Stimulated activated naive CD4-positive, alpha-beta T cell treated with Interleukin-2 at 50 U/mL for 16 hours (primary cell): Measurements from ENCODE around the gene TFF3.

ENCODE experiments used
- DNase-seq: peaks from one replicate; lab custom pipeline; 2025; lab: John Stamatoyannopoulos, UW

TFF3 gene, protein sequence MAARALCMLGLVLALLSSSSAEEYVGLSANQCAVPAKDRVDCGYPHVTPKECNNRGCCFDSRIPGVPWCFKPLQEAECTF

DNA sequence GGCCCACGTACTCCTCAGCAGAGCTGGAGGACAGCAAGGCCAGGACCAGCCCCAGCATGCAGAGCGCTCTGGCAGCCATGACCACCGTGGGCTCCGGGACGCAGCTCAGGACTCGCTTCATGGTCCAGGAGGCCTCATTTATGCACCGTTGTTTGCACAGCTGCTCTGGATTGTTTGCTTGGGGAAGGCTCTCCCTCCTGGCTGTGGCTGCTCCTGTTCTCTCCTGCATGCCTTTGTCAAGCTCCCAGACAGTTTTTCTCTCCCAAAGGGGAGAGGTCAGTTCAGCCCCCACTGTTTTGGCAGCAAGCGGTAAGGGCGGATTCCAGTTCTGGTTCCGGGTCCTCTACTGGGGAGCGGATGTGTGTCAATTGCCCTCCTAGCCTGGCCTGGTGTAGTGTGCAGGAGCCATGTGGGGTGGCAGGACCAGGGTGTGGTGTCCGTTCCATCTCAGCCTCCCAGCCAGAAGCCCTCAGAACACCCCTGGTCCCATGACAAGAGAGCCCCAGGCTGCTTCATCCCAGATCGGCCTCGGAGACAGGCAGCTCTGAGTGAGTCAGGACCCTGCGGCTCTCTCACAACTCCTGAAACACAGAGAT, at the start of gene TFF3:
TSS of gene TFF3 (minus strand) at position 114 of the 596 bp plus-strand sequence. CDS start at position 79, 35 bp downstream.
- DNase-seq = no peak

DNA sequence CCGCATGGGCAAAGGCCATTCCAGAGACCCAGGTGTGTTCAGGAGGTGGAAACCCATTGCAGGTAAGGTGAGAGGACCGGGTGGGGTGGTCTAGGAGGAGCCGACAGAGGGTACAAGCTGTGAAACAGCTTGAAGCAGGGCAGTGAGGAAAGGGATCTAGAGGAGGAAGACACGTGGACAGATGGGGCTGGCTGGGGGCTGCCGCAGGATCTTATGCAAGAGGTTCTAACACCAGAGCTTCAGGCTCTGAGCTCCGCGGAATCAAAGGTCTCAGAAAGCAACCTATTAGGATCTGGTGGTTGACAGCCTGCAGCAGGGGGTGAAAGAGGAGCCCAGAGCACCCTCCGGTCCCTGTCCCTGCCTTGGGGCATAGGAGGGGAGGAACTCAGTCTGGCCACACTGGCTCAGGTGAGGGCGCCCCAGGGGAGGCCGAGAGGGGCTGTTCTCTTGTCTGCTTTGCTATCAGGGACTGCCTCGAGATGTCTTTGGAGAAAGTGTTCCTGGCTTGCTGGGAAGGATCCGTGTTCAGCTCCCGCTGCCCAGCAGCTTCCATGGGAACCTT, 49.2 kb upstream of the TFF3 start:
- no peak for DNase-seq

DNA sequence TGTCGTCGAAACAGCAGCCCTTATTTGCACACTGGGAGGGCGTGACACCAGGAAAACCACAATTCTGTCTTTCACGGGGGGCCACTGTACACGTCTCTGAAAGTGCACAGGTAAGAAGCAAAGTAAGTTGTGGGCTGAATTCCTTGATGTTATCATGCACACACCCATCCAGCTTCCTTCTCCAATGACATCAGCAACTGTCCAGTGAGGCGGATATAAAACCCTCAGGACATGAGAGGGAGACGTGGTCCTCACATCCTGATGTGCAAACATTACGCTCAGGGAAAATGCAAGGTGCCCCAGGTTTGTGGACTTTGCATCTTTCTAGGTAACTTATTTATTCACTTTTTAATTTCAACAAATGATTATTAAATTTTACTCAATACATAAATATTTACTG, 48.1 kb upstream of the TFF3 start:
- DNase-seq = no peak

DNA sequence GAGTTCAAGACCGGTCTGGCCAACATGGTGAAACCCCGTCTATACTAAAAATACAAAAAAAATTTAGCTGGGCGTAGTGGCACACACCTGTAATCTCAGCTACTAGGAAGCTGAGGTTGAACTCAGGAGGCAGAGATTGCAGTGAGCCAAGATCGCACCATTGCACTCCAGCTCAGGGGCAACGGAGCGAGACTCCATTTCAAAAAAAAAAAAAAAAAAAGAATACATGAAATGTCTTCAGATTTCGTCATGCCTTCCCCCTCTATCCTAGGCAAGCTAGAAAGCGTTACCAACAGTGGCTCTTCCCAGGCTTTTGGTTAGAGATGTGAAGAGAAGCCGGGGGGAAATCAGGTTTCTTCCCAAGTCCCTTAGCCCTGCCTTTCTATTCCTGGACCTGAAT, 47.5 kb upstream of the TFF3 start:
- DNase-seq = no peak

DNA sequence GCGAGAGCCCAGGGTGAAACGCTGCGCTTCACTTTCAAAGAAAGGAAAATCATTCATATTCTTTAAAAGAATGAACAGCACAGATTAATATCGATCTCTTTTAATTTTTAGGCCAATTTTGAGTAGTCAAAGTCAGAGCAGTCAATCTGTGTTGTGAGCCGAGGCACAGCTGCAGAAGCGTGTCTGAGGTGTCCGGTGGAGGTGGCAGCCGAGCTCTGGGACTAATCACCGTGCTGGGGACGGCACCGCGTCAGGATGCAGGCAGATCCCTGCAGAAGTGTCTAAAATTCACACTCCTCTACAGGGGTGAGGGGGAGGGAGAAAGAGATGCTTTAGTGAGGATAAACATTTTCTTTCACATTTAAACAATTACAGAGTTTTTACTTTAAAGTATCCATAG, 47.0 kb upstream of the TFF3 start:
- DNase-seq = no peak

DNA sequence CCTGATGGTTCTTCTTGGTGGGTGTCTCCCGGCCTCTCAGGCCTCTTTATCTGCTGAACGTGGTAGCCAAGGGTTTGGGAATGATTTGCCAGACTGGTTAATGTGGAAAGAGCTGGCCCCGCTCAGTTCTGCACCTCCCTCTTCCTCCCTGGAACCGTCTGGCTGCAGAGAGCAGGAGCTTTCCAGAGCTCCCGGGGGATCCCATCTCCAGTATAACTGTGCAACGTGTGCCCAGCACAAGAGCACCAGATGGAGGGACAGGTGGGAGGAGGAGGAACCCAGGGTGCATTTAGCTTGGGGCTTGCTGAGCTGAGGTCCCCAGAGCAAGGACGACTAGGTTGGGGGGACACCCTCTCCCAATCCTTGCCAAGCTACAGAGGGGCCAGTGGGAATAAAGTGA, 46.1 kb upstream of the TFF3 start:
- no peak for DNase-seq

DNA sequence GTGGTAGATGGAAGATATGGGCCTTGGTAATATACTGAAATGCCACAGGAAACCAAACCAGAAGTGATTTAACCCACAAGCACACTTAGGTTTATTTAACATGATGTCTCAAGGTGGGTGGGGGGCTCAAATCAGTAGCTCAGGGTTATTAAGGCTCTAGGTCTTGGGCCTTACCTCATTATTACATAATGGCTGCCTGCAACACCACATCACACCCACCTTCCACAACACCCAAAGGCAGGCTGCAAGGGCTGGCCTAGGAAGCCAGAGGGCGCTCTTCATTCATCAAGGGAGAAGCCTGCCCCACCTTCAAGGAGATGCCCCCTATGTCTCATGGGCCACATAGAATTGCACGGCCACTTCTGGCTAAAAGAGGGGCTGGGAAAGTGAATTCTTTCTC, 45.1 kb upstream of the TFF3 start:
- peak; percentile 7 for DNase-seq

DNA sequence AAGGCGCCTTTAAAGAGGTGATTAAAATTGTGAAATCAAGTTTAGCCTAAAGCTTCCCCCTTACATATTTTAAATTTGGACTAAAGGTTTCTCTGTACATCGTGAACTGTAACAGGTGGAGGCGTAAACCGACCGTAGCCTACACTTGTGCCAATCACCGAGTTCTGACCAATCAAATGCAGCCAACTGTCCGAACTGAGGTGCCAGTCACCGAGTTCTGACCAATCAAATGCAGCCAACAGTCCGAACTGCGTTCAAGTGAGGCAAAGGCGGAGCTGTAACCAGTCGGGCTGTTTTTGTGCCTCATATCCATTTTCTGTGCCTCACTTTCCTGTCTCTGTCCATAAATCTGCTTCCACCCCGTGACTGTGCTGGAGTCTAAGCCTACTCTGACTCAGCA, 43.7 kb upstream of the TFF3 start:
- DNase-seq = no peak

DNA sequence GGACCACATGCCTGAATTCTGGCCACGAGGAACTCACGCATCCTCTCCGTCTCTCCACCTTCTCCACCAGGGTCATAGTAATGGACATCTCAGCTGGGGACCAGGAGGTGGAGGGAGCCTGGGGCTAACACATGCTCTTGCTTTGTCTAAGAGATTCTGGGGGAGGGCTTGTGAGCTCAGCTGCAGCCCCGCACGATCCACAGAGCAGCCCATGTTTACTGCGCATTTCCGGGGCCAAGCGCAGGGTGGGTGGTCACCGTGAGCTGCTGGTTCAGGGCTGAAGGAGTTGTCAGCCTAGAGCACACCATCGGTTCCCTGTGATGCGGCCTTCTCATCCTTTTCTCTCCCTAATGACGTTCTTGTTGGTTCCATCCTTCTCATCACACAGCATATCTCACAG, 43.1 kb upstream of the TFF3 start:
- DNase-seq = no peak

DNA sequence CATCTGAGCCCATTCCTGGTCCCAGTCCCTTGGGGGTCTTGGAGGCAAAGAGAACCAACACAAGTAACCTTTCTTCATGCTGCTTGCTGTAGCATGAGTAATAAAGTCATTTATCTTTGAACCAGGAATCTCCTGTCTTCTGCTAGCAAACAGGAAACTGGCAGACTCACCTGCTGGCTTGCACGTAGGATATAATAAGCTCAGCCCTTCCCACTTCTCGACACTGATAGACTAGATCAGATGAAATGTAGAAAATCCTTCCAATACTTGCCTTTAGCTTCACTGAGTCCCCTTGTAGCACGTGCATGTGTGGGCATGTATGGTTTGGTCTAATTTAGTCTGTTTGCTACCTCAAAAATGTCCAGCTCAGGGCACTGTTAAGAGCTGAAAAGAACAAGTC, 42.1 kb upstream of the TFF3 start:
- no peak for DNase-seq

DNA sequence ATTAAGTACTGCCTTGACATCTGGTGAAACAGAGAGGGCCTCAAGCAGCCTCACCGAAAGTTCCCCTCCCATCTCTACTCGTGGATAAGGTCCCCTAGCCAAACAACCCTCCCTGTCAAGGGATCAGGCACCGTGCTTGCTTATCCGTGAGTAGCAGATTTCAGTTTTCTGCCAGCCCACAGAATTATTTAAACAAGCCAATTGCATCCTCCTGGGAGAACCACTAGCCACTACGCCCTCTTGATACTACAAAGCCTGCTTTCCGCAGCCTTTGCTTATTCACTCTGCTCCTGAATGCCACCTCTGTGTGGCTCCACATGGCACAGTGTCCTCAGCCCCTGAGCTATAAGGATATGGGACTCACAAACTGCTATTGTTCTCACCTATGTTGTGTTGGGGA, 41.4 kb upstream of the TFF3 start:
- DNase-seq = no peak

DNA sequence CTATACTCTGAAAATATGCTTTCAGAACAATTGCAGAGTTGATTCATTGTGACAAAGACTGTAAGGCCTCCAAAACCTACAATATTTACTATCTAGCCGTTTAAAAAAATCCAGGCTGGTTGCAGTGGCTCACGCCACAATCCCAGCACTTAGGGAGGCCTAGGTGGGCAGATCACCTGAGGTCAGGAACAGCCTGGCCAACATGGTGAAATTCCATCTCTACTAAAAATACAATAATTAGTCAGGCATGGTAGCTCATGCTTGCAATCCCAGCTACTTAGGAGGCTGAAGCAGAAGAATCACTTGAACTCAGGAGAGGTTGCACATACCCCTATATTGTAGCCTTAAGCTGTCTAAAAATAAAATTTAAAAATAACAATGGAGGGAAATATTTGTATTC, 40.8 kb upstream of the TFF3 start:
- DNase-seq = no peak

DNA sequence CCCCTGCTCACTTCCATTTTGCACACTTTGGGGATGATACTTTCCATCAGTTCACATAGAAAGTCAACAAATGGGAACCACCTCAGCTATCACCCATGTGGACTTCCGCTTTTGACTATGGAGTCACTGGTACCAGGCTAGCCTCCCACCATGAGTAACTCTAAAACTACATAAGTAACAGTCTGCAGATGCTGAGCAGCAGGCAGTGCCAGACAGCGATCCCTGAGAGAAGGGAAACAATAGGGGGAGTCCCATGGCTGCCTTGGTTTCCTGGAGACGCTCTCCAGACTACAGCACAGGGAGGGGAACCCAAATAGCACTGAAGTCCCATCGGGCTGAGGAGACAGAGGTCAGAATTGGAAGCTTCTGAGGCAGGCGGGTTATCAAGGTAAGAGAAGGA, 38.4 kb upstream of the TFF3 start:
- DNase-seq = no peak

DNA sequence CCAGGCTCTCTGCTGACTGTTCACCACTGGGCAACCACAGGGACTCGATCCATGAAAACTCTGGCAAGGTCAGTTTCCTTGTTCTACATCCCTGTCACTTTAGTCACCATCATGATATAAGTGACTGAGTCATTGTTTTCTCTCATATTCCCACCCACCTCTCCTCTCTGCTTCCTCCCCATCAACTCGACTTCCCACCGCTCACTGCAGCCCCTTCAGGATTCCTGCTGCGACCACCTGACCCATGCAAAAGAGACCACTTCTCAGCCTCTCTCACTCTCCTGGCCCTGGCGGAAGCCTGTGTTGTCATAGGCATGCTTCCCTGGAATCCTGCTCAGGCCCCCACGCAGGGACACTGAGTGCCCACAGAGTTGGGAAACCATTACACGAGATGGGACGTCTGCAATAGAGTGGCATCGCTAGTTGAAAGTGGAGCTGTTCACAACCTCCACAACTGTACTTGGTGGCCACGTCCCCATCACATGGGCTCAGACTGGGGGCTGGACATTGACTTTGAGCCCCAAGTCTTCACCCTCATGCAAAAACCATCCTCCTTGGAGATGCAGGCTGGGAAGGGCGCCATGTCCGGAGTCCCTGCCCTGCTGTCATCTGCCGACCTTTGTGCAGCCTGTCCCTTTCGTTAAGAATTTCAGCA, 37.4 kb upstream of the TFF3 start:
- DNase-seq = no peak

DNA sequence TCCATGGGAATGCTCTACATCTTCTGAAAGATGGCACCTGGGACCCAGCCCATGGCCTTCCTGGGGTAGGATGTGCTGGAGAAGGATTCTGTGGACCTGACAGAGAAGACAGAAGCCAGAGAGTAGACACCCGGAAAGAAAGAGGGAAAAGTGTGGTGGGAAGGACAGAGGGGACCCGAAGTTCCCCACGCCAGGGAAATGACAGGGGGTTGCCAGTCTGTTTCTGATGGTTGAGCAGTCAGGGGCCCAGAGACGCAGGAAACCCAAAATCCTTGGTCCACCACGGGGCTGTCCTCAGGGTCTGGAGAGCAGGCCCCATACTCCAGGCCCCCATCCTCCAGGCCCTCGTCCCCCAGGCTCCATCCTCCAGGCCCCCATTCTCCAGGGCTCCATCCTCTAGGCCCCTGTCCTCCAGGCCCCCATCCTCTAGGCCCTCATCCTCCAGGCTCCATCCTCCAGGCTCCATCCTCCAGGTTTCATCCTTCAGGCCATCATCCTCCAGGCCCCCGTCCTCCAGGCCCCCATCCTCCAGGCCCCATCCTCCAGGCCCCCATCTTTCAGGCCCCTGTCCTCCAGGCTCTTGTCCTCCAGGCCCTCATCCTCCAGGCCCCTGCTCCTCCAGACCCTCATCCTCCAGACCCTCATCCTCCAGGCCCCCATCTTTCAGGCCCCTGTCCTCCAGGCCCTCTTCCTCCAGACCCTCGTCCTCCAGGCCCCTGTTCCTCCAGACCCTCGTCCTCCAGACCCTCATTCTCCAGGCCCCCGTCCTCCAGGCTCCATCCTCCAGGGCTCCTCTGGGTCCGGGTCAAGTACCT, 36.6 kb upstream of the TFF3 start:
- DNase-seq = no peak

DNA sequence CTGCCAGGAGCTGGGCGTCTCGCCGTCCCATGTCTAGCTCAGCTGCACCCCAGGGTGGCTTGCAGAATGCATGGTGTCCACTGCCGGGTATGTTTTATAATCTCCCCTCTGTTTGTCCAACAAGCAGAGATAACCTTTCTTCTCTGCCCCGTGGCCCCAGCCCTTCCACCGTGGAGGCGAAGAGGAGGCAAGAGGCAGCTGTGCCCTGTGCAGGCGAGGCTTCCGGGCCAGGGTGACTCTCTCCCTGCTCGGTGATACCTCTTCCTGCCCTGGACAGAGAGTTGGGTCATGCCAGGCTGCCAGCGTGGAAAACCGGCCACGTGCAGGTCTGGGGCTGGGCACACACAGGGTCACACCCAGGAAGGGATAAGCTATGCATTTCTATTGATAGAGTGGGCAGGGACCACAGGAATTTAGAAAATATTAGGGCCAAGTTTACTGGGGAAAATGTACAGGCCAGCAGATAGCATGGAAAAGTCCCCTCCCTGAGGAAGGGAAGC, 35.8 kb upstream of the TFF3 start, which contains the start of gene TFF2:
TSS of gene TFF2 (minus strand) at position 68 of the 500 bp plus-strand sequence. CDS start at position 31, 37 bp downstream.
- DNase-seq = no peak

DNA sequence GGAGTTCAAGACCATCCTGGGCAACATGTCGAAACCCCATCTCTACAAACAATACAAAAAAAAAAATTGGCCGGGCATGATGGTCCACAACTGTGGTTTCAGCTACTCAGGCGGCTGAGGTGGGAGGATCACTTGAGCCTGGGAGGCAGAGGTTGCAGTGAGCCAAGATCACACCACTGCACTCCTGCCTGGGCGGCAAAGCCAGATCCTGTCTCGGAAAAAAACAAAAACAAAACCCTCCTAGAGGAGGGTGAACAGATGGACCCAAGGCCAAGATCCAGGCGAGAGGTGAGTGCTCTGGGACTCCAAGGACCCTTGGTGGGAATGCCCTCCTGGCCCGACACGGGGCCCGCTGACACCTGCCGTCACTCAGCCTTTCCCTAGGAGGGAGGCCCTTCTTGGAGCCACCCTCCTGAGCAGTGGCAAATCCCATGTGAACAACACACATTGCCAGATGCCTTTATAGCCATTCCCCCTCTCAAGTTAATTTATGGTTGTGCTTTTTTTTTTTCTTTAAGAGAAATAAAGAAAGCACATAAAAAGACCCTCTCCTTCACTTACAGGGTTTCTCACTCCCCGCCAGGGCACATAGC, 35.2 kb upstream of the TFF3 start:
- DNase-seq = no peak

DNA sequence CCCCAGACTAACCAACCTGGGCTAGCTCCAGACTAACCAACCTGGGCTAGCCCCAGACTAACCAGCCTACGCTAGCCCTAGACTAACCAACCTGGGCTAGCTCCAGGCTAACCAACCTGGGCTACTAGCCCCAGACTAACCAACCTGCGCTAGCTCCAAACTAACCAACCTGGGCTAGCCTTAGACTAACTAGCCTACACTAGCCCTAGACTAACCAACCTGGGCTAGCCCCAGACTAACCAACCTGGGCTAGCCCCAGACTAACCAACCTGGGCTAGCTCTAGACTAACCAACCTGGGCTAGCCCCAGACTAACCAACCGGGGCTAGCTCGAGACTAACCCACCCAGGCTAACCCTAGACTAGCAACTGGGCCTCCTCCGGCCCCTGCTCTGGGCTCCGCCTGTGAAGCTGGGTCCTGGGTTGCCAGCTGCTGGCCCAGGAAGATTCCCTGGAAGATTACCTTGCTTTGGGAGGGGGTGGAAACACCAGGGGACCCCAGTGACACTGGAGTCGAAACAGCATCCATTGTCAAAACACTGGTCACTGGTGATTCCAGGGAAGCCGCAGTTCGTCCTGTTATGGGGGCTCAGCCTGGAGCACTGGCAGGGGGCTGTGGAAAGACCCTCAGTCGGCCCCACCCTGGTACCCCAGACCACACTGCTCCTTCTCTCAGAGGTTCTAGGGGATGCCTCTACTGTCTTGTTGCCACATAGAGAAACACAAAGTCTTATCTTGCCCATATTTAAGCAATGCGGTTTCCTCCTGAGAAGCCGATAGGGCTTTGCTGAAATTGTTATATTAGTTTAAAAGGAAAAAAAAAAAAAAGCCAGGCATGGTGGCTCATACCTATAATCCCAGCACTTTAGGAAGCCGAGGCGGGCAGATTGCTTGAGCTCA, 34.5 kb upstream of the TFF3 start:
- no peak for DNase-seq

DNA sequence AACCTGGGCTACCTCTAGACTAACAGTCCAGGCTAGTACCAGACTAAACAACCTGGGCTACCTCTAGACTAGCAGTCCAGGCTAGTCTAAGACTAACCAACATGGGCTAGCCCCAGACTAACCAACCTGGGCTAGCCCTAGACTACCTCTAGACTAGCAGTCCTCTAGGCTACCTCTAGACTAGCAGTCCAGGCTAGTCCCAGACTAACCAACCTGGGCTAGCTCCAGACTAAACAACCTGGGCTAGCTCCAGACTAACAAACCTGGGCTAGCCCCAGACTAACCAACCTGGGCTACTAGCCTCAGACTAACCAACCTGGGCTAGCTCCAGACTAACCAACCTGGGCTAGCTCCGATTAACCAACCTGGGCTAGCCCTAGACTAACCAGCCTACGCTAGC, 33.6 kb upstream of the TFF3 start:
- DNase-seq = no peak

DNA sequence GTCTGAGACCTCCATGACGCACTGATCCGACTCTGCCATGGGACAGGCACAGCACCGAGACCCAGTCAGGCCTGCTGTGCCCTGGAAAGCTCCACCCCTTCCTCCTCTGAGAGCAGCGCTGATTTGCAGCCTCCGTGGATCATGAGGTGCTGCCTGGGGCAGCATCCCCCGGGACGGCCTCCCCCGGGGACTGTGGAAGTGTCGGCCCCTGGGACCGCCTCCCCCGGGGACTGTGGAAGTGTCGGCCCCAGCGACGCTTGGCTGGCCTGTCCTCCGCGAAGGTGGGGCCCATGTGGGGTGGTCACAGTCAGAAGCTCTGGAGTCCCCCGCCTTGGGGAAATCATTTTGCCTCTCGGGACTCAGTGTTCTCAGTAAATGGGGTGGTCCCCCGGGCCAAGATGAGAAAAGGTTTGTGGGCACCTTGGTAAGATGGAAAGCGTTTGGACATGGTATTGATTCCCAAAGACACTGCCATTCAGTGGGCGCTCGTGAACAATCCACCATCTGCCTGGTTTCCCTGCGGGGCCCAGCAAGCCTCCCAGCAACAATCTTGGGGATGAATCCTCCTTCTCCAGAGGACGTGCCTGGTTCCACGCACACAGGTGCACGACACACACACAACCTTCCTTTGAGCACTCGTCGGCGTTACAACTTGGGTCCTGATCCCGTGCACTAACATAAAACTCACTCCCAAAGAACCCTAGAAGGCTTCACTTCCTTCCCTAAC, 32.6 kb upstream of the TFF3 start:
- DNase-seq = no peak
